ENCODE results near the gene NAV2. TPM values are rescaled to one million over a fixed set of nuclear protein-coding genes. Genes with fewer than 3 reads are reported as not detected.
"Not testable (repeated sequence)": the region's sequence is repeated elsewhere in the genome, so short reads cannot be mapped to it uniquely, and the experiment has no call there.

NAV2 gene
- total and polyA plus RNA-seq, 2 donors = 2.0 to 5.8 TPM

DNA sequence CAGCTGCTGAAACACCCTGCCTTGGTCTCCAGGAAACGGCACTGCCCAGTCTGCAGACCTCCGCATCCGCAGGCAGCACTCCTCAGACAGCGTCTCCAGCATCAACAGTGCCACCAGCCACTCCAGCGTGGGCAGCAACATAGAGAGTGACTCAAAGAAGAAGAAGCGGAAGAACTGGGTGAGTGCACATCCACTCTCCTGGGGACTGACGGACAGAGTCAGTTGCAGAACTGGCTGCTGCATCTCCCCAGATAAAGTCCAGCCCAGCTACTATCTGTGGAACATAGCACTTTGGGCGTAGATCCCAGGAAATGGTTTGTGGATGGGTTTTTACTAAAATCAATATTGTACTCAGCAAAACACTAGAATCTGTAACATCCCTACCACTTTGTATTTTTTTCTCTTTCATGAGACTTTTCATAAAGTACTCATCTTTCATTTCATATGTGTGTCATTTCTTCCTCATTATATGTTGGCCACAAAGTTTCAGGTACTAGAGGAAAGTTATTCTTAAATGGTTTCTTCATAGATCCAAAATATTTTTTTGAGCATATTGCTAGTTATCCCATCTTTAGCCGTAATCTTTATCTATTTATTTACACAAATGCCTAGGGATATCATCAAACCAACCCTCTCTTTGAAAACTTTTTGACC lies 367.5 kb downstream of the NAV2 start:
- WGBS = 83% methylated on average over 8 of the region's 9 CpGs
- H3K27ac ChIP-seq (ENCODE audit: low read depth in 1 of 2, low read length in 1 of 2) = no peak overlapping the region
- H3K27me3 ChIP-seq (ENCODE audit: control insufficient read depth in 2 of 2, insufficient read depth in 1 of 2, low read length in 1 of 2) = no peaks in the 10 kb centered on the region
- no peaks in the 10 kb centered on the region for H3K36me3 ChIP-seq (ENCODE audit: control insufficient read depth in 2 of 2, insufficient read depth in 2 of 2, low read length in 1 of 2)
- H3K4me1 ChIP-seq (ENCODE audit: control insufficient read depth in 2 of 2, insufficient read depth in 2 of 2, low read length in 2 of 2) = no peaks in the 10 kb centered on the region
- H3K9me3 ChIP-seq (ENCODE audit: control insufficient read depth in 2 of 2, insufficient read depth in 1 of 2, low read length in 1 of 2) = no peaks in the 10 kb centered on the region
- no peak overlapping the region for H3K4me3 ChIP-seq (ENCODE audit: low read length in 2 of 2)
- DNase-seq (ENCODE audit: low read depth in 6 of 9, low spot score in 9 of 9) = no peak

- no peak for DNase-seq (ENCODE audit: low read depth in 6 of 9, low spot score in 9 of 9)
- Histone ChIP-seq H3K27ac (ENCODE audit: low read depth in 1 of 2, low read length in 1 of 2) (no peak overlapping the region), H3K4me3 (ENCODE audit: low read length in 2 of 2) (no peak overlapping the region), H3K36me3 (ENCODE audit: control insufficient read depth in 2 of 2, insufficient read depth in 2 of 2, low read length in 1 of 2) (no peaks in the 10 kb centered on the region), H3K9me3 (ENCODE audit: control insufficient read depth in 2 of 2, insufficient read depth in 1 of 2, low read length in 1 of 2) (no peaks in the 10 kb centered on the region), H3K27me3 (ENCODE audit: control insufficient read depth in 2 of 2, insufficient read depth in 1 of 2, low read length in 1 of 2) (no peaks in the 10 kb centered on the region), H3K4me1 (ENCODE audit: control insufficient read depth in 2 of 2, insufficient read depth in 2 of 2, low read length in 2 of 2) (no peaks in the 10 kb centered on the region)
- WGBS = 93% methylated on average over 4 of the region's 4 CpGs
Measured at GRCh38 chr11:20081336-20081735, 368.7 kb downstream of the NAV2 start.

DNA sequence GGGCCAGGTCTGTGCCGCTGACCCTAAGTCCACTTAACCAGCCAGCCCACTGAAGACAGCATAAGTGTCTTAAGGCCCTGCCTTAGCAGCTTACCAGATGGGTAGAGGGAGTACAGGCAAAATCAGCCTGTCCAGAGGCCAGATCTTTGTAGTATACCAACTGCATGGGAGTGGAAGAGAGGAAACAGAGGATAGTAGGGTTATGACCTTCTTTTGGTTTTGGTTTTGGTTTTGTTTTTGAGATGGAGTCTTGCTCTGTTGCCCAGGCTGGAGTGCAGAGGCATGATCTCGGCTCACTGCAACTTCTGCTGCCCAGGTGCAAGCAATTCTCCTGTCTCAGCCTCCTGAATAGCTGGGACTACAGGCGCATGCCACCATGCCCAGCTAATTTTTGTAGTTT lies 371.2 kb downstream of the NAV2 start:
- not testable (repeated sequence) for H3K27me3 ChIP-seq (ENCODE audit: control insufficient read depth in 2 of 2, insufficient read depth in 1 of 2, low read length in 1 of 2); H3K4me1 ChIP-seq (ENCODE audit: control insufficient read depth in 2 of 2, insufficient read depth in 2 of 2, low read length in 2 of 2); H3K9me3 ChIP-seq (ENCODE audit: control insufficient read depth in 2 of 2, insufficient read depth in 1 of 2, low read length in 1 of 2); H3K4me3 ChIP-seq (ENCODE audit: low read length in 2 of 2); H3K27ac ChIP-seq (ENCODE audit: low read depth in 1 of 2, low read length in 1 of 2); DNase-seq (ENCODE audit: low read depth in 6 of 9, low spot score in 9 of 9); H3K36me3 ChIP-seq (ENCODE audit: control insufficient read depth in 2 of 2, insufficient read depth in 2 of 2, low read length in 1 of 2)
- 93% methylated on average over 3 of the region's 3 CpGs for WGBS

GRCh38 chr11:20084921-20085814 lies 372.5 kb downstream of the NAV2 start:
- WGBS = 97% methylated on average over 8 of the region's 8 CpGs
- Histone ChIP-seq H3K4me1 (ENCODE audit: control insufficient read depth in 2 of 2, insufficient read depth in 2 of 2, low read length in 2 of 2) (no peaks in the 10 kb centered on the region), H3K27ac (ENCODE audit: low read depth in 1 of 2, low read length in 1 of 2) (no peak overlapping the region), H3K36me3 (ENCODE audit: control insufficient read depth in 2 of 2, insufficient read depth in 2 of 2, low read length in 1 of 2) (no peaks in the 10 kb centered on the region), H3K4me3 (ENCODE audit: low read length in 2 of 2) (no peak overlapping the region), H3K27me3 (ENCODE audit: control insufficient read depth in 2 of 2, insufficient read depth in 1 of 2, low read length in 1 of 2) (no peaks in the 10 kb centered on the region), H3K9me3 (ENCODE audit: control insufficient read depth in 2 of 2, insufficient read depth in 1 of 2, low read length in 1 of 2) (no peaks in the 10 kb centered on the region)
- no peak for DNase-seq (ENCODE audit: low read depth in 6 of 9, low spot score in 9 of 9)

DNA sequence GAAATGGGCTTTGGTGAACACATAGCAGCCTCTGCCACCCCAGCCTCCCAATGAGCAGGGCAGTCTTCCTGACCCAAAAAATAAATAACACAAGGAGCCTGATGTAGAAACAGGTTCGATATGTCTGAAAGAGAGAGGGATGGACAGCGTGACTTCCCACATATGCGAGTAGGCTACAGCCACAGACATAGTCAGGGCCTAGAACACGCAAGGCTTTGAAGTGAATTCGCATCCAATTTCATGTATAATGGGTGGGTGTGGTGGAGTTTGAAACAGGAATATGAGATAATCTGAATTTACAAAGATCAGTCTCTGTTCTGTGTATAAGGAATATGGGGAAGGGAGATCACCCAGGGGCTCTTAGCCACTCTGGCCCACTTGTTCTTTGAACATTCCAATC lies 373.3 kb downstream of the NAV2 start:
- Histone ChIP-seq H3K4me3 (ENCODE audit: low read length in 2 of 2) (no peak overlapping the region), H3K9me3 (ENCODE audit: control insufficient read depth in 2 of 2, insufficient read depth in 1 of 2, low read length in 1 of 2) (no peaks in the 10 kb centered on the region), H3K27me3 (ENCODE audit: control insufficient read depth in 2 of 2, insufficient read depth in 1 of 2, low read length in 1 of 2) (no peaks in the 10 kb centered on the region), H3K27ac (ENCODE audit: low read depth in 1 of 2, low read length in 1 of 2) (no peak overlapping the region), H3K4me1 (ENCODE audit: control insufficient read depth in 2 of 2, insufficient read depth in 2 of 2, low read length in 2 of 2) (no peaks in the 10 kb centered on the region), H3K36me3 (ENCODE audit: control insufficient read depth in 2 of 2, insufficient read depth in 2 of 2, low read length in 1 of 2) (no peaks in the 10 kb centered on the region)
- WGBS = 99% methylated on average over 5 of the region's 5 CpGs
- DNase-seq (ENCODE audit: low read depth in 6 of 9, low spot score in 9 of 9) = no peak

DNA sequence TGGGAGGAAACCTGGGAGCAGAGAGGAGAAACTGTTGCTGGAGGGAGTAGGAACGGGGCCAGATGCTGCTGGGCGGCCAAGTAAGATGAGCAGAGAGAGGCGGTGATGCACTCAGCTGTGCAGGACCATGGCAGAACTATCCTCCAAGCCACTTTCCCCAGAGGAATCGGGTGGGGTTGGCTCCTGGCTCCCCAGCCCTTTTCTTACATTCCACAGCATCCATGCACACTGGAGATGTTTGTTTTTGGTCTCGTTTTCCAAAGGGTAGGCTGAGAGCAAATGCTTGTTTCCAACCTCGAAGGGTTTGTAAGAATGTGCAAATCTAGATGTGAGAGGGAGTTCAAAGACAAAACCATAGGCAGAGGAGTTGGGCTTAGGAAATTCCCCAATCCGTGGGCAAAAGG lies 374.5 kb downstream of the NAV2 start:
- no peaks in the 10 kb centered on the region for H3K36me3 ChIP-seq (ENCODE audit: control insufficient read depth in 2 of 2, insufficient read depth in 2 of 2, low read length in 1 of 2)
- 91% methylated on average over 7 of the region's 7 CpGs for WGBS
- no peaks in the 10 kb centered on the region for H3K4me1 ChIP-seq (ENCODE audit: control insufficient read depth in 2 of 2, insufficient read depth in 2 of 2, low read length in 2 of 2)
- H3K27ac ChIP-seq (ENCODE audit: low read depth in 1 of 2, low read length in 1 of 2) = no peak overlapping the region
- no peak for DNase-seq (ENCODE audit: low read depth in 6 of 9, low spot score in 9 of 9)
- H3K27me3 ChIP-seq (ENCODE audit: control insufficient read depth in 2 of 2, insufficient read depth in 1 of 2, low read length in 1 of 2) = no peaks in the 10 kb centered on the region
- H3K9me3 ChIP-seq (ENCODE audit: control insufficient read depth in 2 of 2, insufficient read depth in 1 of 2, low read length in 1 of 2) = no peaks in the 10 kb centered on the region
- no peak overlapping the region for H3K4me3 ChIP-seq (ENCODE audit: low read length in 2 of 2)

- peak in 1 of 9 donors; percentile 63 for DNase-seq (ENCODE audit: low read depth in 6 of 9, low spot score in 9 of 9)
- no peak overlapping the region for H3K4me3 ChIP-seq (ENCODE audit: low read length in 2 of 2)
- H3K9me3 ChIP-seq (ENCODE audit: control insufficient read depth in 2 of 2, insufficient read depth in 1 of 2, low read length in 1 of 2) = no peaks in the 10 kb centered on the region
- H3K36me3 ChIP-seq (ENCODE audit: control insufficient read depth in 2 of 2, insufficient read depth in 2 of 2, low read length in 1 of 2) = no peaks in the 10 kb centered on the region
- H3K27ac ChIP-seq (ENCODE audit: low read depth in 1 of 2, low read length in 1 of 2) = no peak overlapping the region
- H3K4me1 ChIP-seq (ENCODE audit: control insufficient read depth in 2 of 2, insufficient read depth in 2 of 2, low read length in 2 of 2) = no peaks in the 10 kb centered on the region
- WGBS = 74% methylated on average over 12 of the region's 12 CpGs
- no peaks in the 10 kb centered on the region for H3K27me3 ChIP-seq (ENCODE audit: control insufficient read depth in 2 of 2, insufficient read depth in 1 of 2, low read length in 1 of 2)
Measured at GRCh38 chr11:20088397-20089225, 376.0 kb downstream of the NAV2 start.

DNA sequence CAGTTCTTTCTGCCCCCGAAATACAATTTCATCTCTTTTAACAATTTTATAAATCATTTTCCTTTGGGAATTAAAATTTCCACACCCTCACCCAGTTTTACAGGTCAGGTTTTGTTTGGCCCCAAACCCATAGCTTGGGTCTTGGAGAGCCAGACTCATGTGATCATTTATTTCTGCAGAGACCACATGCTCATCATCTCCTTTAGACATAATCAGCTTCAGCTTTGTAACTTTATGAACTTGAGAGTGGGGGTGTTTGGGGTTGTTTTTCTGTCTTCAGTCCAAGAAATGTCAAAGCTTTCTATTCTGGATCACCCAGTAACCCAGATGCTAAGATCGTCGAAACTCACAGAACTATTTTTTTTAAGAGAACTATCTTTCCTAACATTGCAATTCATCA lies 376.7 kb downstream of the NAV2 start:
- WGBS = 75% methylated on average over 3 of the region's 3 CpGs
- Histone ChIP-seq H3K27ac (ENCODE audit: low read depth in 1 of 2, low read length in 1 of 2) (no peak overlapping the region), H3K27me3 (ENCODE audit: control insufficient read depth in 2 of 2, insufficient read depth in 1 of 2, low read length in 1 of 2) (no peaks in the 10 kb centered on the region), H3K4me3 (ENCODE audit: low read length in 2 of 2) (no peak overlapping the region), H3K4me1 (ENCODE audit: control insufficient read depth in 2 of 2, insufficient read depth in 2 of 2, low read length in 2 of 2) (no peaks in the 10 kb centered on the region), H3K9me3 (ENCODE audit: control insufficient read depth in 2 of 2, insufficient read depth in 1 of 2, low read length in 1 of 2) (no peaks in the 10 kb centered on the region), H3K36me3 (ENCODE audit: control insufficient read depth in 2 of 2, insufficient read depth in 2 of 2, low read length in 1 of 2) (no peaks in the 10 kb centered on the region)
- DNase-seq (ENCODE audit: low read depth in 6 of 9, low spot score in 9 of 9) = no peak

Data from thymus (tissue), 11 donors.